ENCODE results near the gene ARAP3. TPM values are rescaled to one million over a fixed set of nuclear protein-coding genes. Genes with fewer than 3 reads are reported as not detected.

ARAP3 gene
- total RNA-seq, 1 donor from 2014 or later: 39.2 TPM

- H3K27ac Mint-ChIP-seq (ENCODE audit: unreplicated experiment): no peak overlapping the region
- DNase-seq (ENCODE audit: low read depth, low spot score): no peak
- no peaks in the 10 kb centered on the region for H3K9me3 Mint-ChIP-seq
- H3K36me3 Mint-ChIP-seq (ENCODE audit: low read depth): peaks cover 3% of the 10 kb centered on the region
- peaks cover 2% of the 10 kb centered on the region for H3K27me3 Mint-ChIP-seq (ENCODE audit: low read depth)
- H3K4me1 Mint-ChIP-seq: peaks cover 27% of the 10 kb centered on the region
- H3K4me3 Mint-ChIP-seq: peak overlapping the region; percentile 97
- TF ChIP-seq, protein P1, sequence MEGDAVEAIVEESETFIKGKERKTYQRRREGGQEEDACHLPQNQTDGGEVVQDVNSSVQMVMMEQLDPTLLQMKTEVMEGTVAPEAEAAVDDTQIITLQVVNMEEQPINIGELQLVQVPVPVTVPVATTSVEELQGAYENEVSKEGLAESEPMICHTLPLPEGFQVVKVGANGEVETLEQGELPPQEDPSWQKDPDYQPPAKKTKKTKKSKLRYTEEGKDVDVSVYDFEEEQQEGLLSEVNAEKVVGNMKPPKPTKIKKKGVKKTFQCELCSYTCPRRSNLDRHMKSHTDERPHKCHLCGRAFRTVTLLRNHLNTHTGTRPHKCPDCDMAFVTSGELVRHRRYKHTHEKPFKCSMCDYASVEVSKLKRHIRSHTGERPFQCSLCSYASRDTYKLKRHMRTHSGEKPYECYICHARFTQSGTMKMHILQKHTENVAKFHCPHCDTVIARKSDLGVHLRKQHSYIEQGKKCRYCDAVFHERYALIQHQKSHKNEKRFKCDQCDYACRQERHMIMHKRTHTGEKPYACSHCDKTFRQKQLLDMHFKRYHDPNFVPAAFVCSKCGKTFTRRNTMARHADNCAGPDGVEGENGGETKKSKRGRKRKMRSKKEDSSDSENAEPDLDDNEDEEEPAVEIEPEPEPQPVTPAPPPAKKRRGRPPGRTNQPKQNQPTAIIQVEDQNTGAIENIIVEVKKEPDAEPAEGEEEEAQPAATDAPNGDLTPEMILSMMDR (conservative IDR thresholded peaks at IDR 0.05): no peak
Observed at GRCh38 chr5:141635646-141636045, 46.4 kb downstream of the ARAP3 start.

DNA sequence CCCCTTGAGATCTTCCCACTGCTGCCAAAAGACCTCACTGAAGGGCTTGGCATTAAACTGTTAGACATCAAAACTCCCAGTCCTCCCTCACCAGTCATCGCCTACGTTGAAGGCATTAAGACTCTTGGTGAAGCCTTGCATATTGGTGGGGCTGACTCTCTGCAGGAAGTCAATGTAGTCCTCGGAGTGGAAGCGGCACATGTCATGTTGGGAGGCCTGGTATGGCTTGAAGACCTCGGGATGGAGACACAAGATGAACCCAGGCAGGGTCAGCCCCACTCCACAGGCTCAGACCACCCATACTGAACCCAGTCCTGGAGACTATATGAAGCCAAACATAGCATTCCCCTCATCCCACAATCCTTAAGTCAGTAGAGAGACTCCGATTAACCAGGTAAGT is 47.3 kb downstream of the ARAP3 start:
- Mint-ChIP-seq H3K4me3 (peak overlapping the region; percentile 97), H3K36me3 (ENCODE audit: low read depth) (peaks cover 3% of the 10 kb centered on the region), H3K9me3 (no peaks in the 10 kb centered on the region), H3K4me1 (peaks cover 27% of the 10 kb centered on the region), H3K27ac (ENCODE audit: unreplicated experiment) (no peak overlapping the region), H3K27me3 (ENCODE audit: low read depth) (peaks cover 2% of the 10 kb centered on the region)
- no peak for DNase-seq (ENCODE audit: low read depth, low spot score)
- TF ChIP-seq, protein P1 (conservative IDR thresholded peaks at IDR 0.05): no peak

- H3K4me3 Mint-ChIP-seq: peak overlapping the region; percentile 3
- no peak overlapping the region for H3K27ac Mint-ChIP-seq (ENCODE audit: unreplicated experiment)
- peaks cover 3% of the 10 kb centered on the region for H3K36me3 Mint-ChIP-seq (ENCODE audit: low read depth)
- TF ChIP-seq, protein P1 (conservative IDR thresholded peaks at IDR 0.05): no peak
- no peaks in the 10 kb centered on the region for H3K9me3 Mint-ChIP-seq
- peaks cover 2% of the 10 kb centered on the region for H3K27me3 Mint-ChIP-seq (ENCODE audit: low read depth)
- DNase-seq (ENCODE audit: low read depth, low spot score): no peak
- H3K4me1 Mint-ChIP-seq: peaks cover 27% of the 10 kb centered on the region
Observed at GRCh38 chr5:141633871-141634561, 48.0 kb downstream of the ARAP3 start.

- H3K4me3 Mint-ChIP-seq: peak overlapping the region; percentile 47
- H3K36me3 Mint-ChIP-seq (ENCODE audit: low read depth): peaks cover 6% of the 10 kb centered on the region
- TF ChIP-seq, protein P1 (conservative IDR thresholded peaks at IDR 0.05): no peak
- no peaks in the 10 kb centered on the region for H3K27me3 Mint-ChIP-seq (ENCODE audit: low read depth)
- H3K9me3 Mint-ChIP-seq: no peaks in the 10 kb centered on the region
- H3K4me1 Mint-ChIP-seq: peaks cover 23% of the 10 kb centered on the region
- H3K27ac Mint-ChIP-seq (ENCODE audit: unreplicated experiment): no peak overlapping the region
- no peak for DNase-seq (ENCODE audit: low read depth, low spot score)
Observed at GRCh38 chr5:141632650-141633049, 49.4 kb downstream of the ARAP3 start.

- TF ChIP-seq, protein P1 (conservative IDR thresholded peaks at IDR 0.05): no peak
- DNase-seq (ENCODE audit: low read depth, low spot score): no peak
- H3K27ac Mint-ChIP-seq (ENCODE audit: unreplicated experiment): no peak overlapping the region
- peaks cover 15% of the 10 kb centered on the region for H3K4me1 Mint-ChIP-seq
- no peaks in the 10 kb centered on the region for H3K9me3 Mint-ChIP-seq
- no peaks in the 10 kb centered on the region for H3K27me3 Mint-ChIP-seq (ENCODE audit: low read depth)
- peaks cover 11% of the 10 kb centered on the region for H3K36me3 Mint-ChIP-seq (ENCODE audit: low read depth)
- H3K4me3 Mint-ChIP-seq: no peak overlapping the region
Observed at GRCh38 chr5:141630570-141631140, 51.4 kb downstream of the ARAP3 start.
